GM18873 (cell line): ENCODE results near the gene PGA3.
"Not testable (repeated sequence)": the region's sequence is repeated elsewhere in the genome, so short reads cannot be mapped to it uniquely, and the experiment has no call there.

Source experiments
- ATAC-seq: cut with Tn5 transposase; IDR thresholded peaks from one replicate; pipeline ENCODE4 v1.9.1; 2021; ENCODE audit warnings: mild to moderate bottlenecking, moderate library complexity, moderate number of reproducible peaks; ENCODE audit not compliant: unreplicated experiment, low FRiP score

PGA3 gene

GRCh38 chr11:61170566-61170965 lies 32.7 kb upstream of the PGA3 start:
- no peak for ATAC-seq

GRCh38 chr11:61171907-61172306 lies 31.4 kb upstream of the PGA3 start:
- ATAC-seq, result no peak

- ATAC-seq, result no peak
Measured at GRCh38 chr11:61172356-61172755, 31.0 kb upstream of the PGA3 start.

GRCh38 chr11:61172888-61173287 lies 30.4 kb upstream of the PGA3 start:
- ATAC-seq, result no peak

- no peak for ATAC-seq
Measured at GRCh38 chr11:61173456-61173855, 29.9 kb upstream of the PGA3 start.

GRCh38 chr11:61174273-61174672 lies 29.0 kb upstream of the PGA3 start:
- ATAC-seq, result no peak

- no peak for ATAC-seq
Measured at GRCh38 chr11:61174949-61175348, 28.4 kb upstream of the PGA3 start.

GRCh38 chr11:61176446-61176845 lies 26.9 kb upstream of the PGA3 start:
- no peak for ATAC-seq

- not testable (repeated sequence) for ATAC-seq
Measured at GRCh38 chr11:61180205-61180604, 23.1 kb upstream of the PGA3 start.

- no peak for ATAC-seq
Measured at GRCh38 chr11:61181489-61181888, 21.8 kb upstream of the PGA3 start.

- no peak for ATAC-seq
Measured at GRCh38 chr11:61183645-61184044, 19.7 kb upstream of the PGA3 start.

- ATAC-seq, result no peak
Measured at GRCh38 chr11:61186504-61186903, 16.8 kb upstream of the PGA3 start.

- no peak for ATAC-seq
Measured at GRCh38 chr11:61187505-61188130, 15.7 kb upstream of the PGA3 start.

- ATAC-seq, result no peak
Measured at GRCh38 chr11:61189933-61190332, 13.4 kb upstream of the PGA3 start.

GRCh38 chr11:61193596-61193995 lies 9.7 kb upstream of the PGA3 start:
- no peak for ATAC-seq

GRCh38 chr11:61194169-61194671 lies 9.1 kb upstream of the PGA3 start:
- ATAC-seq, result no peak

GRCh38 chr11:61194981-61195695 lies 8.2 kb upstream of the PGA3 start:
- ATAC-seq, result no peak

- no peak for ATAC-seq
Measured at GRCh38 chr11:61195719-61196118, 7.6 kb upstream of the PGA3 start.

GRCh38 chr11:61198361-61198760 lies 5.0 kb upstream of the PGA3 start:
- no peak for ATAC-seq

- no peak for ATAC-seq
Measured at GRCh38 chr11:61198948-61199523, 4.3 kb upstream of the PGA3 start.

- ATAC-seq, result no peak
Measured at GRCh38 chr11:61201476-61201875, 1.8 kb upstream of the PGA3 start.

GRCh38 chr11:61203873-61204272 lies 558 bp downstream of the PGA3 start:
- not testable (repeated sequence) for ATAC-seq
